Thoracic aorta (tissue), 2 donors: ENCODE measurements around the gene NKG7. TPM values are rescaled to one million over a fixed set of nuclear protein-coding genes. Genes with fewer than 3 reads are reported as not detected.

Source experiments
- ATAC-seq: fragments of 150-250 bp; one replicate; pipeline ENCODE4 v1.8.0; 2017; ENCODE audit warnings: low read depth; ENCODE audit not compliant: insufficient number of reproducible peaks, low FRiP score
- DNase-seq: peaks from one replicate; pipeline ENCODE4 v3.0.0-alpha.2; 2020; ENCODE audit warnings: low spot score
- H3K27ac ChIP-seq, 2 donors: fragments of 200-600 bp; sonication (generic); 1 replicate in 1 of 2; 2 replicates in 1 of 2; pipeline ENCODE4 v1.5.1; 2016; ENCODE audit warnings: mild to moderate bottlenecking in 2 of 2, moderate library complexity in 2 of 2
- H3K27me3 ChIP-seq: fragments of 200-600 bp; sonication (generic); replicated peaks from 2 replicates; pipeline ENCODE4 v1.6.0; 2016; ENCODE audit warnings: mild to moderate bottlenecking; ENCODE audit not compliant: insufficient read depth
- H3K36me3 ChIP-seq: fragments of 200-600 bp; sonication (generic); one replicate; pipeline ENCODE4 v1.5.1; 2016
- H3K4me1 ChIP-seq, 2 donors: fragments of 200-600 bp; sonication (generic); 1 replicate in 1 of 2; 2 replicates in 1 of 2; pipeline versions ENCODE4 v1.5.1 to v1.6.0; 2016; ENCODE audit warnings: low read depth in 2 of 2, mild to moderate bottlenecking in 1 of 2; ENCODE audit not compliant: control insufficient read depth in 1 of 2
- H3K4me3 ChIP-seq: fragments of 200-600 bp; sonication (generic); 2 replicates; pipeline ENCODE4 v1.5.1; 2016; ENCODE audit warnings: mild to moderate bottlenecking
- H3K9me3 ChIP-seq: fragments of 200-600 bp; sonication (generic); 2 replicates; pipeline ENCODE4 v1.5.1; 2016
- total RNA-seq, 2 donors: library from RNA; depleted of rRNA; stranded (reverse); fragments of >200 nt; gene quantifications; one replicate each; pipeline versions ENCODE4 v1.1.0 to v1.2.3, GENCODE V29; 2016
- TF ChIP-seq, protein P1 (sequence below): fragments of 200-600 bp; sonication (generic); IDR thresholded peaks from one replicate; pipeline ENCODE4 v1.5.1; 2019; ENCODE audit warnings: antibody characterized with exemption

Gene NKG7
- total RNA-seq, 2 donors from 2014 or later = 0.54 to 4.4 TPM

DNA sequence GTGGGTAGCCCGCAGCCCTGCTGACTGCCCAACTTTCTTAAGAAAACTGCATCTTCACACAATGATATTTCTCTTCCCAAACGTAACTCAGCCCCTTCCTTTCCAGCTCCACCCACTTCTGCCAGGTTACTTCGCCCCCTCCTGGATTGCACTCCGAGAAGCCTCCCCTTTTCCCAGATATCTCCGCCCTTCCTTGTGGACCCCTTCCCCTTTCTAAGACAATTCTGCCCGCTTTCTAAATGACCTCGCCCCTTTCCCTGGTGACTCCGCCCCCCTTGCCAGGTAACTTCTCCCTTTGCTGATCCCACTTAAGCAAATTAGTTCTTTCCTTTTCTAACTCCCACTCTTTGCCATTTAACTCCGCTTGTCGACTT lies 33.2 kb downstream of the NKG7 start:
- Histone ChIP-seq H3K36me3 (no peaks in the 10 kb centered on the region), H3K4me1 (peaks cover 0 to 18% of the 10 kb centered on the region in 2 donors), H3K27me3 (no peaks in the 10 kb centered on the region), H3K4me3 (peak overlapping the region; percentile 76), H3K27ac (peak overlapping the region; percentile 76 to 83), H3K9me3 (no peaks in the 10 kb centered on the region)
- TF ChIP-seq, protein P1, sequence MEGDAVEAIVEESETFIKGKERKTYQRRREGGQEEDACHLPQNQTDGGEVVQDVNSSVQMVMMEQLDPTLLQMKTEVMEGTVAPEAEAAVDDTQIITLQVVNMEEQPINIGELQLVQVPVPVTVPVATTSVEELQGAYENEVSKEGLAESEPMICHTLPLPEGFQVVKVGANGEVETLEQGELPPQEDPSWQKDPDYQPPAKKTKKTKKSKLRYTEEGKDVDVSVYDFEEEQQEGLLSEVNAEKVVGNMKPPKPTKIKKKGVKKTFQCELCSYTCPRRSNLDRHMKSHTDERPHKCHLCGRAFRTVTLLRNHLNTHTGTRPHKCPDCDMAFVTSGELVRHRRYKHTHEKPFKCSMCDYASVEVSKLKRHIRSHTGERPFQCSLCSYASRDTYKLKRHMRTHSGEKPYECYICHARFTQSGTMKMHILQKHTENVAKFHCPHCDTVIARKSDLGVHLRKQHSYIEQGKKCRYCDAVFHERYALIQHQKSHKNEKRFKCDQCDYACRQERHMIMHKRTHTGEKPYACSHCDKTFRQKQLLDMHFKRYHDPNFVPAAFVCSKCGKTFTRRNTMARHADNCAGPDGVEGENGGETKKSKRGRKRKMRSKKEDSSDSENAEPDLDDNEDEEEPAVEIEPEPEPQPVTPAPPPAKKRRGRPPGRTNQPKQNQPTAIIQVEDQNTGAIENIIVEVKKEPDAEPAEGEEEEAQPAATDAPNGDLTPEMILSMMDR = no peak
- DNase-seq (no peak), ATAC-seq (peak; percentile 3)

DNA sequence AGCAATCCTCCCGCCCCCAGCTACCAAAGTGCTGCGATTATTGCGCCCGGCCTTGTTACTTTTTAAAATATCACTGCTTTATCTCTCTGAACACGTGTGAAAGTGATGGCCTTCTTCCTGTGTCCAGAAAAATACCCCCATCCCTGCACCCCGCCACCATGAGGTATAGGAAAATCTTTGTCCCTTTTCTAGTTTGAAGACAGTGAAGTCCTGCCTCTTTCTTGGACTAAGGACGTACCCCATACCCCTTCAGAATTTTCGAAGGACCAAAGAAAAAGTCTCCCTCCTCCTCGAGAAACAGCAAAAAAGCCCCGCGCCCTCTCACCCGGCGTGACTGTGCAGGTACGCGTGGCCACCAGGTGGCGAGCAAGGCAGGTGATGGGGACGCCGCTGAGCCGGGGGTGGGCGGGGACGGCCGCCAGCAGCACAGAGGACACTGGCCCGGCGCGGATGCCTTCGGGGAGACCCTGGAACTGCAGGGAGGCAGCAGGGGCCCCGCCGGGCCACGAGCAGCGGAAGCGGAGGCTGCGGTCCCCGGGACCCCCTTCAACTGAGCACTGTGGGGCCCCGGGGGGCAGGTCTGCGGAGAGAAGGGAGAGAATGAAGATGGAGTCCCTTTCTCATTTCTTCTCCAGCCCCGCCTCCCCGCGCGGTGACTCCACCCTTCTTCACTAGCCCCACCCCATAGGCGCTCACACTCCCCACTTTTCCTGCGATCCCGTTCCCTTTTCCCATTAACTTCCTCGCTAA lies 33.7 kb downstream of the NKG7 start:
- ATAC-seq (peak; percentile 61), DNase-seq (peak; percentile 66)
- peak overlapping the region; percentile 76 for H3K4me3 ChIP-seq
- no peaks in the 10 kb centered on the region for H3K36me3 ChIP-seq
- TF ChIP-seq, protein P1 = peak; percentile 95
- peaks cover 0 to 18% of the 10 kb centered on the region in 2 donors for H3K4me1 ChIP-seq
- peak overlapping the region; percentile 76 to 83 for H3K27ac ChIP-seq
- H3K9me3 ChIP-seq = no peaks in the 10 kb centered on the region
- H3K27me3 ChIP-seq = no peaks in the 10 kb centered on the region

DNA sequence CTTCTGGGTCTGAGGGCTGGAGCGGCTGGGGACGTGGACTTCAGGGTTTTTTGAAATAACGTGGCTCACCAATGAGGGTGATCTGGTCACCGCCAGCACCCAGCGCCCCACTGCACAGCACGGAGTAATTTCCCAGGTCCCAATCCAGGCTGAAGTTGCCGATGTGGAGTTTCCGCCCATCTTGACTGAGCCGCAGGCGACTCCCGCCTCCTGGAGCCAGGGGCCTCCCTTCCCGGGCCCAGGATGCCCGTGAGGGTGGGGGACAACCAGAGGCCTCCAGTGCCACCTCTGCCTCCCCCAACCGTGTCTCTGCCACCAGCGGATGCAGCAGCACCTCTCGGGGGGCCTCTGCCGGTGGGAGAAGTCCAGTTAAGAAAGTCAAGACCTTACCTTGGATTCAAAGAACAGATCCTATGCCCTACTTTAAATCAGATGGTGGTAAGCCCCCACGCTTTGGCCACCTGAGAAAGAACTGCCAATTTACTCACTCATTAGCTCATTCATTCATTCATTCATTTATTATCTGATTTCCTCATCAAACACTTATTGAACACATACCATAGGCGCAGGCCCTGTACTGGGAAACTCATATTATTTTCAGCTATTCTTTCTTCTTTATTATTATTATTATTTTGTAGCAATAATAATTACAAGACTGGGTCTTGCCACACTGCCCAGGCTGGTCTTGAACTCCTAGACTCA lies 34.4 kb downstream of the NKG7 start:
- Histone ChIP-seq H3K27ac (peak overlapping the region in 1 of 2 donors; percentile 83), H3K4me3 (peak overlapping the region; percentile 76), H3K36me3 (no peaks in the 10 kb centered on the region), H3K27me3 (no peaks in the 10 kb centered on the region), H3K9me3 (no peaks in the 10 kb centered on the region), H3K4me1 (peaks cover 0 to 18% of the 10 kb centered on the region in 2 donors)
- ATAC-seq (no peak), DNase-seq (no peak)
- TF ChIP-seq, protein P1 = no peak

DNA sequence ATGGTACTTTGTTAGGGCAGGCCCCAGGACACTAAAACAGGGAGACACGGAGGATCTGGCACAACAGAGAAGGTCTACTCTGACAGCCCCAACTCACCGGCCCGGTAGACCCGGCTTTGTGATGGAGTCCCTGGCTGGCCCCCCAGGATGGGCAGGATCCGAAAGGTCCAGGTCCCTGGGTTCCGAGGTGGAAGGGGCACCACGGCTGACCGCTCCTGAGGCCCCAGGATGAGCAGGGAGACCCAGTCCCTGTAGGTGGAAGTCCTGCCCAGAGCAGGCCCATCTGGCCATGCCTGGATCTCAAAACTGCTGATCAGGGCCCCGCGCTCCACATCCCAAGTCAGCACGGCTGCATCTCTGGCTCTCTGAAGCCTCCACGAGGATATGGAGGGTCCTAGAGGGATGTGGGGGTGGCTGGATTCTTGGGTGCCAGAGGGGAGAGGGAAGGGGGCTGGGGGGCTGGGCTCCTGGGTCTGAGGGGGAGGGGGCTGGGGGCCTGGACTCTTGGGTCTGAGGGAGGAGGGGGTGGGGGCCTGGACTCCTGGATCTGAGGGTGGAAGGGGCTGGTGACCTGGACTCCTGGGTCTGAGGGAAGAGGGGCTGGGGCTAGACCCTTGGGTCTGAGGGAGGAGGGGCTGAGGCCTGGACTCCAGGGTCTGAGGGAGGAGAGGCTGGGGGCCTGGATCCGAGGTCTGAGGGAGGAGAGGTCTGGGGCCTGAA lies 35.2 kb downstream of the NKG7 start:
- DNase-seq = no peak
- Histone ChIP-seq H3K27me3 (no peaks in the 10 kb centered on the region), H3K9me3 (no peaks in the 10 kb centered on the region), H3K36me3 (no peaks in the 10 kb centered on the region), H3K4me1 (peaks cover 0 to 18% of the 10 kb centered on the region in 2 donors), H3K4me3 (no peak overlapping the region), H3K27ac (no peak overlapping the region)
- no peak for ATAC-seq
- TF ChIP-seq, protein P1 = no peak
